HS-27A (cell line): ENCODE results near the gene ZSWIM7.

ENCODE experiments used
- DNase-seq: peaks from one replicate; pipeline ENCODE4 v3.0.0-alpha.2; 2012; ENCODE audit warnings: low read depth, missing footprints

Gene ZSWIM7, protein sequence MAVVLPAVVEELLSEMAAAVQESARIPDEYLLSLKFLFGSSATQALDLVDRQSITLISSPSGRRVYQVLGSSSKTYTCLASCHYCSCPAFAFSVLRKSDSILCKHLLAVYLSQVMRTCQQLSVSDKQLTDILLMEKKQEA

DNA sequence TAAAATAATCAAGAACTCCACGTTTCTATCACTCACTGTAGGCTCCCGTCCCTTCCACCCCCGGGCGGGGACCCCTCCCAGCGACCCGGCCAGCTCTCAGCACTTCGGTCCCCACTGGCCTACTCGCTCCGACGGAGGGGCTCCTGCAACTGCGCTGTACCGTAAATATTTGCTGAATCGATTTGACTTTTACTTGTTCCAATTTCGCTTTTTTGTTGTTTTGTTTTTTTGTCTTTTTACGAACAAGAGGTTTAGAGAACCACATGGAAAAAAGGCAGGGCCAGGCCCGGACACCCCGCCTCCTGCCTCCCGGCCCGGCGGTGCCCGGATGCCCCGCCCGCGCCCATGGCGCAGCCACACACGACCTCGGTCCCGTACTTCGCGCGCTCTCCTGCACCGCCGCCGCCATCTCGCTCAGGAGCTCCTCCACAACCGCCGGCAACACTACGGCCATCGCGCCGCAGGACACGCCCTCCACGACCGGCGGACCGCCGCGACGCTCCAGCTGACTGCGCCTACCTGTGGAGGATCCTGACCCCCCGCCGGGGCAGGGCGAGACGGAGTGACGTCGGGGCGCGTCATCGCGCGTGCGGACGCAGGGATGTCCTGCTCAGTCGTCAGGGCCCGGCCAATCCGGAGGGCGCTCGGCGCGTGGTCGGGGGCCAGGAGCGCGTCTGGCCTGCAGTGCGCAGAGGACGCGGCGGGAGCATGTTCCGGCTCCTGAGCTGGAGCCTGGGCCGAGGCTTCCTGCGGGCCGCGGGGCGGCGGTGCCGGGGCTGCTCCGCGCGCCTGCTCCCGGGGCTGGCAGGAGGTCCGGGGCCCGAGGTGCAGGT is at the start of gene ZSWIM7, which contains the start of gene TTC19:
Gene ZSWIM7, minus strand, starts transcription at position 564 of the 833 bp plus-strand sequence. Its CDS starts 110 bp downstream, at position 454.
Gene TTC19, plus strand, starts transcription at position 684 of the 833 bp plus-strand sequence. Its CDS starts 25 bp downstream, at position 709.
- peak; percentile 96 for DNase-seq

DNA sequence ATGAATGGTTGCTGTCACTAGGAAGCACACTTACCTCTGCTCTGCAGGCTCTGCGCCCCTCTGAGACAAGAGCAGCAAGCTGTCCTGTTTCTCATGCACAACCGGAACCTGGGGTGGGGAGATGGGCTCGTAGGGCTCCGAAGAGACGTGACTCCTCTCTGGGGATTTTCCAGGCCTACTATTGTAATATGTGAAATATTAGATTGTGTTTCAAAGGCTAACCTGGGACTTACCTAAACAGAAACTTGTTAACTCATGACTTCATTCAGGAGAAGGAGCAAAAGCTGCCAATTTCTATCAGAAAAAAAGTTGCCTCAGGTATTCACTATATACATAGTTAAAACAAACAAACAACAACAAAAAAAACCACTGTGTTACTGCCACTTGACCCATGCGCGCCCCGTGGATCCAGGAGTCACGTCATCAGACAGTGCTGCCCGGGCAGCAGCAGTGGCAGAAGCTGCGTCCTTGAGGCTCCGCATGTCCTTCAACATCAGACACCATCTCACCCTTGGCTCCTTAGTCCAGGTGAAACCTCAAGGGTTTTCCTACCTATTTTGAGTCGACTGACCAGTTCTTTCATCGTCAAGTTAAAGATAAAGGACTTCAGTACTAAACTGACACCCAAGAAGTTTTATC is 49.4 kb upstream of the ZSWIM7 start:
- DNase-seq: no peak

- DNase-seq: no peak
Observed at GRCh38 chr17:16046966-16047365, 47.5 kb upstream of the ZSWIM7 start.

- DNase-seq: no peak
Observed at GRCh38 chr17:16044487-16044886, 45.0 kb upstream of the ZSWIM7 start.

GRCh38 chr17:16040710-16041251 is 41.3 kb upstream of the ZSWIM7 start:
- DNase-seq: no peak

DNA sequence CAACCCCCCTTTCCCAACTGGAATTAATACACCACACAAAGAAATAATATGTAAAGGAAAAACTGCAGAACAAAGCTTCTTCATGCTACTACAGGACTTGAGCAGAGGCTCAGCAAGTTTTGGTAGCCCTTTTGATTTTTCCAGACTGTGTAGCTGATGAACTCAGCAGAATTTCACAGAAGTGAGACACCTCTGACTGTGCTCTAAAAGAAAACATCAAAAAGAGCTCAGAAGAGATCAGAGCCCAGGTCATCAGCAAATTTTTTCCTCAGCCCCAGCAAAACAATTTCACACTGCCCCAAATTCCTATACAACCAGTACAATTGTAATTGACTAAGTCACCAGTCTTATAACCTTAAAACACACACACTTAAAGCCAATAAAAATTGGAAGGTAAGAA is 38.1 kb upstream of the ZSWIM7 start:
- no peak for DNase-seq

DNA sequence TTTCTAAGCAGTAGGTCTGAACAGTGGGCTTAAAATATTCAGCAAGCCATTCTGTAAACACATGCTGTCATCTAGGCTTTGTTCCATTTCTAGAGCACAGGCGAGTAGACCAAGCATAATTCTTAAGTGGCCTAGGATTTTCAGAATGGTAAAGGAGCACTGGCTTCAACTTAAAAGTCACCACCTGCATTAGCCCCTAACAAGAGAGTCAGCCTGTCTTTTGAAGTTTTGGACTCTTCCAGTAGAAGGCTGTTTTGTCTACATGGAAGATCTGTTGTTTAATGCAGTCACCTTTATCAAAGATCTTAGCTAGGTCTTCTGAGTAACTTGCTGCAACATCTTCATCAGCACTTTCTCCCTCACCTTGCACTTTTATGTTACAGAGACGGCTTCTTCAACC is 36.8 kb upstream of the ZSWIM7 start:
- no peak for DNase-seq

DNA sequence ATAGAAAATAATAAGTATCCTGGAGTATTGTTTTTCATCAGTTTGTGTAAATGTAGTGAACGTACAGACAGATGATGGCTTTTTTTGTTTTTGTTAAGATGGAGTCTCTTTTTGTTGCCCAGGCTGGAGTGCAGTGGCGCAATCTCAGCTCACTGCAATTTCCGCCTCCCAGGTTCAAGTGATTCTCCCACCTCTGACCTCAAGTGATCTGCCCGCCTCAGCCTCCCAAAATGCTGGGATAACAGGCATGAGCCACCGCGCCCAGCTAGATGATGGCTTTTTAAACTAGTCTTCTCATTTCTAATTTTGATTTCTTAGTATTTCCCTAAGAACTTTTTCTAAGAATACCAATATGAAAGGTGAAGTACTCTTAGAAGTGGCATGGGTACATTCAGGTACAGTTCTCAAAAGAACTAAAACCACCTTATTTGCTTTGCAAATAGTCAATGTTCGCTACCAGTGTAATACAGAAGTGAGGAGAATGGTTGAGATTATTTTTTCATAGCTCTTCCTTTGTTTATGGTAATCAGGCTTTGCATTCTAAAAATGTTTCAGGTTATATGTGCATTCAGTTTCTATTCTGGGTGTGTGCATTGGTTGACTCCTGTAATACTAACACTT is 34.3 kb upstream of the ZSWIM7 start:
- no peak for DNase-seq

- DNase-seq: peak; percentile 85
Observed at GRCh38 chr17:16027708-16028584, 28.4 kb upstream of the ZSWIM7 start.

DNA sequence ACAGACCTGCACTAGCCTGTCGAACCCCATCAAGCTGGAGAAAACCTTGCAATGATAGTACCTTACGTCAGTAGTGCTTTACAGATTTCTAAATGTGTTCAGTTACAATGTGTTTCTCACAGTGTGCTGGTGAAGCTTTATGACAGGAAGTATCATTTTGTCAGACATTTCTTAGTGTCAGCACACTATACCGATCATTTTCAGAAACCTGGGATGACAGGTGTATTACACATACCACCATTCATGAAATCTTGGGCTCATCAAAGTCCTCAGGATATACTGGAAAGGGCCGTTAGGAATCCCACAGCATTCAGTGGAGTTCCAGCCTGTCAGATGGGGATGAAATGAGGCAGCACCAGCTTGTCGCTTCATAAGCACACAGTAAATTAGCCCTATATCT is 27.4 kb upstream of the ZSWIM7 start:
- DNase-seq: no peak

GRCh38 chr17:16025202-16025601 is 25.7 kb upstream of the ZSWIM7 start:
- DNase-seq: no peak

DNA sequence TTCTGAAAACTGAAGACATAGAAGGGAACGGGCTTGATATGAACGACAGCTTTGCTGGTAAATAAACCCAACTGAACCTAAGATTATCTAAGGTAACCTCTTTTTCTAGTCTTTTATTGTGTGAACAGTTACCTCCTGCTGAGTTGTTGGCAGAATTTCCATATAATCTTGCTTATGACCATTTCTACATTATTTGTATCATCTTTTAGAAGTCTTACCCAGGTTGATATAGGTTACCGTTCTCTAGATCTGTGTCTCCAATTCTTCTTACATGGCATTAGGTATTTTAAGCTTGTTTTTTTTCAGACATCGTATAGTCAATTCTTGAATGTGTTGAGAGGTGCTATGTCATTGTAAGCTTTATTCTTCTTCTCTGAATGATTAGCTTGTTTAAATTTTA is 24.4 kb upstream of the ZSWIM7 start:
- DNase-seq: no peak

GRCh38 chr17:16019347-16019746 is 19.8 kb upstream of the ZSWIM7 start:
- DNase-seq: no peak

- no peak for DNase-seq
Observed at GRCh38 chr17:16013943-16014407, 14.5 kb upstream of the ZSWIM7 start.

GRCh38 chr17:16007439-16007838 is 7.9 kb upstream of the ZSWIM7 start:
- no peak for DNase-seq

GRCh38 chr17:16005636-16006035 is 6.1 kb upstream of the ZSWIM7 start:
- no peak for DNase-seq

GRCh38 chr17:16003841-16004240 is 4.3 kb upstream of the ZSWIM7 start:
- DNase-seq: no peak

GRCh38 chr17:16002708-16003260 is 3.3 kb upstream of the ZSWIM7 start:
- no peak for DNase-seq

- no peak for DNase-seq
Observed at GRCh38 chr17:16001226-16001897, 1.9 kb upstream of the ZSWIM7 start.
